Kidney (tissue), 14 donors: ENCODE data around the gene KIF22. TPM values are rescaled to one million over a fixed set of nuclear protein-coding genes. Genes with fewer than 3 reads are reported as not detected.

Source experiments
- DNase-seq, 5 donors: peaks; one replicate each; pipeline ENCODE4 v3.0.0-alpha.2; 2013 to 2020
- FAIRE-seq: peaks from 2 replicates; lab custom pipeline; 2012; peaks lifted over from hg19 to GRCh38; lab: Jason Lieb, UNC
- H3K27ac ChIP-seq, 2 donors: one replicate each; pipeline ENCODE4 v1.7.0; 2013; ENCODE audit warnings: low read depth in 2 of 2, low read length in 2 of 2, inconsistent platforms in 1 of 2
- H3K27me3 ChIP-seq: one replicate; pipeline ENCODE4 v1.7.1; 2013; ENCODE audit warnings: low read length, inconsistent platforms; ENCODE audit not compliant: control insufficient read depth, insufficient read depth
- H3K36me3 ChIP-seq, 3 donors: one replicate each; pipeline versions ENCODE4 v1.7.0 to v1.7.1; 2013; ENCODE audit warnings: low read length in 3 of 3, control low read depth in 1 of 3, inconsistent platforms in 1 of 3; ENCODE audit not compliant: insufficient read depth in 3 of 3, control insufficient read depth in 2 of 3
- H3K4me1 ChIP-seq, 3 donors: one replicate each; pipeline versions ENCODE4 v1.7.0 to v1.7.1; 2013; ENCODE audit warnings: low read length in 3 of 3, inconsistent platforms in 1 of 3, low read depth in 1 of 3; ENCODE audit not compliant: control insufficient read depth in 2 of 3, insufficient read depth in 2 of 3
- H3K4me3 ChIP-seq, 3 donors: one replicate each; pipeline versions ENCODE4 v1.7.0 to v1.8.1; 2013; ENCODE audit warnings: low read length in 3 of 3, control low read depth in 1 of 3, inconsistent platforms in 1 of 3
- H3K9ac ChIP-seq, 3 donors: one replicate each; pipeline versions ENCODE4 v1.7.0 to v1.7.1; 2013; ENCODE audit warnings: low read length in 3 of 3, control low read depth in 1 of 3, inconsistent platforms in 1 of 3
- H3K9me3 ChIP-seq, 3 donors: one replicate each; pipeline versions ENCODE4 v1.7.0 to v1.7.1; 2013; ENCODE audit warnings: low read length in 3 of 3, control low read depth in 1 of 3, inconsistent platforms in 1 of 3; ENCODE audit not compliant: control insufficient read depth in 2 of 3, insufficient read depth in 1 of 3
- CTCF ChIP-seq: IDR thresholded peaks from 3 replicates; pipeline ENCODE4 v1.5.1; 2012; ENCODE audit warnings: mild to moderate bottlenecking, moderate library complexity, borderline replicate concordance; ENCODE audit not compliant: insufficient read depth; ENCODE audit errors: extremely low read depth
- intact Hi-C: fragments of 100-400 bp; cut with DNase I; formaldehyde crosslinking; loops from one replicate; pipeline ENCODE4 v1.11.1; 2022
- polyA plus RNA-seq: library from polyadenylated mRNA; stranded (reverse); fragments of 350-450 nt; fragmentation: Illumina TruSeq; extraction: RNeasy Lipid Tissue Mini Kit (QIAGEN cat#74804); gene quantifications from one replicate; pipeline ENCODE4 v1.2.3, GENCODE V29; 2014; ENCODE audit warnings: low read depth, low replicate concordance; ENCODE audit not compliant: insufficient read depth
- total RNA-seq: library from RNA; stranded (reverse); fragmentation: NEBNext Ultra II Directional; extraction: Animal tissue kit (Norgen Biotek cat#: 25700); gene quantifications from one replicate; pipeline ENCODE4 v1.2.1, GENCODE V29; 2021
- donor health status: control.
- donor health status: control.
- donor health status: control.
- donor health status: control.
- donor health status: control.
- donor health status: DM: yes; HTN: yes; CAD: no.
- donor health status: Normal renal cell carcinoma (clear cell type).

Gene KIF22
- total and polyA plus RNA-seq, 2 donors from 2014 or later, result 32.3 to 42.9 TPM

GRCh38 chr16:29743827-29744531 lies 46.6 kb upstream of the KIF22 start:
- TF ChIP-seq CTCF, result no peak
- FAIRE-seq (no peak), DNase-seq (no peak)
- no peak overlapping the region for H3K4me3 ChIP-seq
- H3K9ac ChIP-seq, result no peak overlapping the region
- no peaks in the 10 kb centered on the region for H3K36me3 ChIP-seq
- H3K9me3 ChIP-seq, result no peaks in the 10 kb centered on the region
- no peaks in the 10 kb centered on the region for H3K27me3 ChIP-seq
- intact Hi-C loops, result no loop called here
- no peak overlapping the region for H3K27ac ChIP-seq
- no peaks in the 10 kb centered on the region for H3K4me1 ChIP-seq

- TF ChIP-seq CTCF, result no peak
- no peaks in the 10 kb centered on the region for H3K36me3 ChIP-seq
- no peak overlapping the region for H3K27ac ChIP-seq
- no peaks in the 10 kb centered on the region for H3K27me3 ChIP-seq
- H3K4me3 ChIP-seq, result no peak overlapping the region
- H3K9ac ChIP-seq, result no peak overlapping the region
- intact Hi-C loops, result no loop called here
- no peaks in the 10 kb centered on the region for H3K9me3 ChIP-seq
- DNase-seq (peak in 1 of 5 donors; percentile 68), FAIRE-seq (no peak)
- H3K4me1 ChIP-seq, result no peaks in the 10 kb centered on the region
Measured at GRCh38 chr16:29744541-29745101, 45.9 kb upstream of the KIF22 start.

GRCh38 chr16:29745121-29745852 lies 45.3 kb upstream of the KIF22 start:
- intact Hi-C loops, result no loop called here
- Histone ChIP-seq H3K9me3 (no peaks in the 10 kb centered on the region), H3K27ac (no peak overlapping the region), H3K27me3 (no peaks in the 10 kb centered on the region), H3K36me3 (no peaks in the 10 kb centered on the region), H3K9ac (no peak overlapping the region), H3K4me1 (no peaks in the 10 kb centered on the region), H3K4me3 (no peak overlapping the region)
- TF ChIP-seq CTCF, result no peak
- FAIRE-seq, result no peak
- peak in 1 of 5 donors; percentile 68 for DNase-seq
